PC-3 (cell line): ENCODE results near the gene RBM20.

Source experiments
- EZH2 ChIP-seq: fragments of 300-600 bp; sonication (generic); IDR thresholded peaks from one replicate; pipeline ENCODE4 v1.6.1; 2017; ENCODE audit warnings: antibody characterized with exemption, mild to moderate bottlenecking, low read length; ENCODE audit not compliant: unreplicated experiment
- EZH2phosphoT487 ChIP-seq: fragments of 300-600 bp; sonication (generic); IDR thresholded peaks from 2 replicates; pipeline ENCODE4 v1.6.1; 2018; ENCODE audit warnings: mild to moderate bottlenecking, antibody characterized with exemption, low read length, borderline replicate concordance
- TF ChIP-seq, protein P1 (sequence below): fragments of 300-600 bp; sonication (generic); conservative IDR thresholded peaks from 2 replicates; pipeline ENCODE4 v1.5.1; 2017; ENCODE audit warnings: antibody characterized with exemption, low read depth, mild to moderate bottlenecking, low read length

DNA sequence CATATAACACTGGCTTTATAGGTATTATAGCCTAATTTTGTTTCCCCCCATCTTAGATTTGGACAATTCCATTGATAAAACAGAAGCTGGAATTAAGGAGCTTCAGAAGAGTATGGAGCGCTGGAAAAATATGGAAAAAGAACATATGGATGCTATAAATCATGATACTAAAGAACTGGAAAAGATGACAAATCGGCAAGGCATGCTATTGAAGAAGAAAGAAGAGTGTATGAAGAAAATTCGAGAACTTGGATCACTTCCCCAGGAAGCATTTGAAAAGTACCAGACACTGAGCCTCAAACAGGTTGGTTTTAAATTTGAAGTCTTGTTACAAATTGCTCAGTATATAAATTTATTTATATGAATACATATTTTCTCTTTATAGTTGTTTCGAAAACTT lies 42.6 kb upstream of the RBM20 start:
- TF ChIP-seq, protein P1, sequence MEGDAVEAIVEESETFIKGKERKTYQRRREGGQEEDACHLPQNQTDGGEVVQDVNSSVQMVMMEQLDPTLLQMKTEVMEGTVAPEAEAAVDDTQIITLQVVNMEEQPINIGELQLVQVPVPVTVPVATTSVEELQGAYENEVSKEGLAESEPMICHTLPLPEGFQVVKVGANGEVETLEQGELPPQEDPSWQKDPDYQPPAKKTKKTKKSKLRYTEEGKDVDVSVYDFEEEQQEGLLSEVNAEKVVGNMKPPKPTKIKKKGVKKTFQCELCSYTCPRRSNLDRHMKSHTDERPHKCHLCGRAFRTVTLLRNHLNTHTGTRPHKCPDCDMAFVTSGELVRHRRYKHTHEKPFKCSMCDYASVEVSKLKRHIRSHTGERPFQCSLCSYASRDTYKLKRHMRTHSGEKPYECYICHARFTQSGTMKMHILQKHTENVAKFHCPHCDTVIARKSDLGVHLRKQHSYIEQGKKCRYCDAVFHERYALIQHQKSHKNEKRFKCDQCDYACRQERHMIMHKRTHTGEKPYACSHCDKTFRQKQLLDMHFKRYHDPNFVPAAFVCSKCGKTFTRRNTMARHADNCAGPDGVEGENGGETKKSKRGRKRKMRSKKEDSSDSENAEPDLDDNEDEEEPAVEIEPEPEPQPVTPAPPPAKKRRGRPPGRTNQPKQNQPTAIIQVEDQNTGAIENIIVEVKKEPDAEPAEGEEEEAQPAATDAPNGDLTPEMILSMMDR = no peak
- TF ChIP-seq EZH2 (no peak), EZH2phosphoT487 (no peak)
